Measurements from ENCODE around the gene UBE2I.

Gene UBE2I

GRCh38 chr16:1354815-1355540, 45.5 kb downstream of the UBE2I start:
- Histone ChIP-seq H3K27me3 (ENCODE audit: insufficient read depth, low read length) (no peaks in the 10 kb centered on the region), H3K9ac (ENCODE audit: low read length) (no peak overlapping the region), H4K20me1 (ENCODE audit: insufficient read depth, low read length) (no peaks in the 10 kb centered on the region), H3K79me2 (ENCODE audit: insufficient read depth, low read length) (0 out of 2 replicates have a peak, but pooled peaks cover 7% of the 10 kb centered on the region), H2AFZ (ENCODE audit: low read length) (no peak overlapping the region), H3K4me3 (ENCODE audit: low read depth, low read length, poor library complexity, severe bottlenecking) (no peak overlapping the region), H3K36me3 (ENCODE audit: insufficient read depth, low read length) (peaks cover 9% of the 10 kb centered on the region), H3K9me2 (ENCODE audit: low read depth, low read length) (no peaks in the 10 kb centered on the region), H3K4me2 (ENCODE audit: low read length) (no peak overlapping the region), H3K4me1 (ENCODE audit: insufficient read depth, low read length, severe bottlenecking) (peaks cover 29% of the 10 kb centered on the region), H3K27ac (ENCODE audit: low read depth, low read length, poor library complexity, severe bottlenecking) (no peak overlapping the region), H3F3A (ENCODE audit: insufficient read depth, low read length) (no peaks in the 10 kb centered on the region), H3K9me3 (ENCODE audit: low read length) (no peaks in the 10 kb centered on the region)
- no peak for TF ChIP-seq EZH2 (IDR thresholded peaks at IDR 0.05; ENCODE audit: borderline replicate concordance, low read length)
- TF ChIP-seq CTCF (IDR thresholded peaks at IDR 0.05; ENCODE audit: low read length) = no peak

- Histone ChIP-seq H3K27me3 (ENCODE audit: insufficient read depth, low read length) (no peaks in the 10 kb centered on the region), H3K36me3 (ENCODE audit: insufficient read depth, low read length) (peaks cover 14% of the 10 kb centered on the region), H3K9me3 (ENCODE audit: low read length) (no peaks in the 10 kb centered on the region), H3K4me2 (ENCODE audit: low read length) (no peak overlapping the region), H3K9ac (ENCODE audit: low read length) (no peak overlapping the region), H3K79me2 (ENCODE audit: insufficient read depth, low read length) (0 out of 2 replicates have a peak, but pooled peaks cover 7% of the 10 kb centered on the region), H3F3A (ENCODE audit: insufficient read depth, low read length) (no peaks in the 10 kb centered on the region), H3K27ac (ENCODE audit: low read depth, low read length, poor library complexity, severe bottlenecking) (no peak overlapping the region), H4K20me1 (ENCODE audit: insufficient read depth, low read length) (no peaks in the 10 kb centered on the region), H3K4me1 (ENCODE audit: insufficient read depth, low read length, severe bottlenecking) (peaks cover 23% of the 10 kb centered on the region), H3K9me2 (ENCODE audit: low read depth, low read length) (no peaks in the 10 kb centered on the region), H2AFZ (ENCODE audit: low read length) (no peak overlapping the region), H3K4me3 (ENCODE audit: low read depth, low read length, poor library complexity, severe bottlenecking) (no peak overlapping the region)
- TF ChIP-seq CTCF (IDR thresholded peaks at IDR 0.05; ENCODE audit: low read length) = no peak
- TF ChIP-seq EZH2 (IDR thresholded peaks at IDR 0.05; ENCODE audit: borderline replicate concordance, low read length) = no peak
Measured at GRCh38 chr16:1355591-1355990, 46.2 kb downstream of the UBE2I start.

- H4K20me1 ChIP-seq (ENCODE audit: insufficient read depth, low read length) = no peaks in the 10 kb centered on the region
- H3K9me2 ChIP-seq (ENCODE audit: low read depth, low read length) = no peaks in the 10 kb centered on the region
- no peaks in the 10 kb centered on the region for H3K27me3 ChIP-seq (ENCODE audit: insufficient read depth, low read length)
- H3K4me3 ChIP-seq (ENCODE audit: low read depth, low read length, poor library complexity, severe bottlenecking) = no peak overlapping the region
- no peak overlapping the region for H3K4me2 ChIP-seq (ENCODE audit: low read length)
- peaks cover 16% of the 10 kb centered on the region for H3K4me1 ChIP-seq (ENCODE audit: insufficient read depth, low read length, severe bottlenecking)
- H3K36me3 ChIP-seq (ENCODE audit: insufficient read depth, low read length) = peaks cover 20% of the 10 kb centered on the region
- no peaks in the 10 kb centered on the region for H3F3A ChIP-seq (ENCODE audit: insufficient read depth, low read length)
- no peak overlapping the region for H3K9ac ChIP-seq (ENCODE audit: low read length)
- no peak for TF ChIP-seq CTCF (IDR thresholded peaks at IDR 0.05; ENCODE audit: low read length)
- TF ChIP-seq EZH2 (IDR thresholded peaks at IDR 0.05; ENCODE audit: borderline replicate concordance, low read length) = no peak
- H3K9me3 ChIP-seq (ENCODE audit: low read length) = no peaks in the 10 kb centered on the region
- no peak overlapping the region for H3K27ac ChIP-seq (ENCODE audit: low read depth, low read length, poor library complexity, severe bottlenecking)
- H2AFZ ChIP-seq (ENCODE audit: low read length) = no peak overlapping the region
- H3K79me2 ChIP-seq (ENCODE audit: insufficient read depth, low read length) = 0 out of 2 replicates have a peak, but pooled peaks cover 7% of the 10 kb centered on the region
Measured at GRCh38 chr16:1356061-1356900, 46.8 kb downstream of the UBE2I start.

Measured in OCI-LY1 (cell line).